Colonic mucosa (tissue), 4 donors: ENCODE results near the gene GPR89A. TPM values are rescaled to one million over a fixed set of nuclear protein-coding genes. Genes with fewer than 3 reads are reported as not detected.
"Not testable (repeated sequence)": the region's sequence is repeated elsewhere in the genome, so short reads cannot be mapped to it uniquely, and the experiment has no call there.

Source experiments
- DNase-seq: peaks from one replicate; pipeline ENCODE4 v3.0.0-alpha.2; 2020
- H3K27ac ChIP-seq: fragments of 200-600 bp; one replicate; pipeline ENCODE4 v1.8.0; 2021
- H3K27me3 ChIP-seq: fragments of 200-600 bp; one replicate; pipeline ENCODE4 v1.8.0; 2021
- H3K36me3 ChIP-seq: fragments of 200-600 bp; one replicate; pipeline ENCODE4 v1.8.0; 2021
- H3K4me1 ChIP-seq: fragments of 200-600 bp; one replicate; pipeline ENCODE4 v1.8.0; 2021; ENCODE audit warnings: mild to moderate bottlenecking
- H3K4me3 ChIP-seq: fragments of 200-600 bp; one replicate; pipeline ENCODE4 v1.8.0; 2021
- H3K9ac ChIP-seq, 2 donors: one replicate each; pipeline ENCODE4 v1.7.0; 2013; ENCODE audit warnings: control low read depth in 2 of 2, low read depth in 2 of 2, low read length in 2 of 2
- H3K9me3 ChIP-seq: fragments of 200-600 bp; one replicate; pipeline ENCODE4 v1.8.0; 2021
- CTCF ChIP-seq: fragments of 200-600 bp; IDR thresholded peaks from one replicate; pipeline ENCODE4 v1.8.0; 2022; ENCODE audit warnings: antibody characterized with exemption, mild to moderate bottlenecking
- intact Hi-C: fragments of 100-400 bp; cut with DNase I; formaldehyde crosslinking; loops from one replicate; pipeline ENCODE4 v1.14.1; 2022
- total RNA-seq, 2 donors: library from RNA; stranded (reverse); fragmentation: NEBNext Ultra II Directional in 1 of 2; extraction: Animal tissue kit (Norgen Biotek cat#: 25700) in 1 of 2; gene quantifications; one replicate each; pipeline ENCODE4 v1.2.1, GENCODE V29; 2021
- donor health status: healthy.
- donor health status: DM: no; HTN: no; CAD: no.
- donor health status: DM: no; HTN: no; CAD: no.

GPR89A gene
- total RNA-seq: 10 to 100 TPM; 14.8 to 16.7 TPM

GRCh38 chr1:145607833-145608733, at the start of gene GPR89A:
TSS of gene GPR89A (plus strand) at chr1:145607988. CDS start at chr1:145608134, 146 bp downstream.
- H3K4me1 ChIP-seq, H3K27me3 ChIP-seq, intact Hi-C loops, H3K36me3 ChIP-seq, H3K9me3 ChIP-seq: not testable (repeated sequence)
- H3K27ac ChIP-seq: peak within 1 kb of the TSS; percentile 76
- peak within 1 kb of the TSS; percentile 68 to 74 for H3K9ac ChIP-seq
- H3K4me3 ChIP-seq: peak within 1 kb of the TSS; percentile 88
- DNase-seq: peak; percentile 96

- H3K4me3 ChIP-seq, H3K36me3 ChIP-seq, intact Hi-C loops, H3K4me1 ChIP-seq, DNase-seq, H3K27ac ChIP-seq, H3K9me3 ChIP-seq, H3K9ac ChIP-seq, H3K27me3 ChIP-seq: not testable (repeated sequence)
These were observed 21.0 kb upstream of the GPR89A start for GRCh38 chr1:145586820-145587219.

GRCh38 chr1:145590806-145591205, 17.0 kb upstream of the GPR89A start:
- H3K4me3 ChIP-seq, DNase-seq, H3K9me3 ChIP-seq, H3K4me1 ChIP-seq, H3K9ac ChIP-seq, H3K36me3 ChIP-seq, H3K27ac ChIP-seq, H3K27me3 ChIP-seq: not testable (repeated sequence)
- intact Hi-C loops: loop anchor here (10.0 kb wide), 1 partner anchor 134 kb away; no protein-coding TSS in a partner anchor

- not testable (repeated sequence) for H3K9ac ChIP-seq, H3K4me1 ChIP-seq
- intact Hi-C loops: loop anchor here (10.0 kb wide), 1 partner anchor 132 kb away; no protein-coding TSS in a partner anchor
These were observed 15.4 kb upstream of the GPR89A start for GRCh38 chr1:145592347-145592746.

GRCh38 chr1:145595421-145595820, 12.4 kb upstream of the GPR89A start:
- not testable (repeated sequence) for H3K4me3 ChIP-seq, H3K27me3 ChIP-seq, H3K4me1 ChIP-seq, H3K9ac ChIP-seq, H3K36me3 ChIP-seq, H3K9me3 ChIP-seq, H3K27ac ChIP-seq, DNase-seq
- intact Hi-C loops: loop anchor here (10.0 kb wide), 1 partner anchor 129 kb away; no protein-coding TSS in a partner anchor

More at GRCh38 chr1:145592347-145592746, 15.4 kb upstream of the GPR89A start:
- H3K4me3 ChIP-seq, H3K9me3 ChIP-seq, H3K27ac ChIP-seq, H3K27me3 ChIP-seq, H3K36me3 ChIP-seq, DNase-seq: not testable (repeated sequence)

GRCh38 chr1:145596236-145596635, 11.6 kb upstream of the GPR89A start:
- not testable (repeated sequence) for H3K9ac ChIP-seq, H3K4me3 ChIP-seq, H3K4me1 ChIP-seq, H3K27ac ChIP-seq, H3K36me3 ChIP-seq, H3K9me3 ChIP-seq, DNase-seq, H3K27me3 ChIP-seq
- intact Hi-C loops: loop anchor here (10.0 kb wide), 1 partner anchor 129 kb away; no protein-coding TSS in a partner anchor

GRCh38 chr1:145599426-145599825, 8.4 kb upstream of the GPR89A start:
- H3K9ac ChIP-seq, H3K9me3 ChIP-seq, H3K27me3 ChIP-seq, H3K27ac ChIP-seq, H3K36me3 ChIP-seq, DNase-seq, H3K4me3 ChIP-seq, H3K4me1 ChIP-seq: not testable (repeated sequence)
- intact Hi-C loops: loop anchor here (10.0 kb wide), 1 partner anchor 125 kb away; no protein-coding TSS in a partner anchor

GRCh38 chr1:145601593-145601992, 6.2 kb upstream of the GPR89A start:
- Histone ChIP-seq H3K27me3 (no peaks in the 10 kb centered on the region), H3K4me1 (no peaks in the 10 kb centered on the region), H3K36me3 (no peaks in the 10 kb centered on the region), H3K27ac (no peak overlapping the region), H3K4me3 (no peak overlapping the region), H3K9ac (no peak overlapping the region), H3K9me3 (no peaks in the 10 kb centered on the region)
- DNase-seq: no peak
- intact Hi-C loops: no loop called here
- no peak for TF ChIP-seq CTCF

GRCh38 chr1:145606840-145607239, 948 bp upstream of the GPR89A start:
- H3K27me3 ChIP-seq, H3K4me3 ChIP-seq, DNase-seq, H3K36me3 ChIP-seq, H3K4me1 ChIP-seq, H3K9me3 ChIP-seq, intact Hi-C loops, H3K27ac ChIP-seq, H3K9ac ChIP-seq: not testable (repeated sequence)

GRCh38 chr1:145607289-145607688, 499 bp upstream of the GPR89A start:
- intact Hi-C loops, H3K9me3 ChIP-seq, H3K4me1 ChIP-seq, H3K4me3 ChIP-seq, H3K27ac ChIP-seq, DNase-seq, H3K36me3 ChIP-seq, H3K9ac ChIP-seq, H3K27me3 ChIP-seq: not testable (repeated sequence)

- H3K4me1 ChIP-seq, DNase-seq, H3K27me3 ChIP-seq, H3K4me3 ChIP-seq, H3K9me3 ChIP-seq, intact Hi-C loops, H3K9ac ChIP-seq, H3K36me3 ChIP-seq, H3K27ac ChIP-seq: not testable (repeated sequence)
These were observed 3.0 kb downstream of the GPR89A start for GRCh38 chr1:145610744-145611143.

GRCh38 chr1:145620073-145620472, 12.3 kb downstream of the GPR89A start:
- H3K9ac ChIP-seq, H3K27ac ChIP-seq, H3K4me3 ChIP-seq, H3K27me3 ChIP-seq, H3K36me3 ChIP-seq, DNase-seq, H3K9me3 ChIP-seq, H3K4me1 ChIP-seq, intact Hi-C loops: not testable (repeated sequence)
